Measurements from ENCODE around the gene VWA3B.

GRCh38 chr2:98086491-98087446 lies at the start of gene VWA3B:
- peak in 2 of 3 donors; percentile 70 to 76 for TF ChIP-seq POLR2AphosphoS5 (IDR thresholded peaks at IDR 0.05)
- no peak for TF ChIP-seq CTCF (IDR thresholded peaks at IDR 0.05)
- no peak for TF ChIP-seq POLR2A (IDR thresholded peaks at IDR 0.05)
- TF ChIP-seq EP300 (IDR thresholded peaks at IDR 0.05): no peak
